ENCODE data around the gene GPRC5C.

Gene GPRC5C

DNA sequence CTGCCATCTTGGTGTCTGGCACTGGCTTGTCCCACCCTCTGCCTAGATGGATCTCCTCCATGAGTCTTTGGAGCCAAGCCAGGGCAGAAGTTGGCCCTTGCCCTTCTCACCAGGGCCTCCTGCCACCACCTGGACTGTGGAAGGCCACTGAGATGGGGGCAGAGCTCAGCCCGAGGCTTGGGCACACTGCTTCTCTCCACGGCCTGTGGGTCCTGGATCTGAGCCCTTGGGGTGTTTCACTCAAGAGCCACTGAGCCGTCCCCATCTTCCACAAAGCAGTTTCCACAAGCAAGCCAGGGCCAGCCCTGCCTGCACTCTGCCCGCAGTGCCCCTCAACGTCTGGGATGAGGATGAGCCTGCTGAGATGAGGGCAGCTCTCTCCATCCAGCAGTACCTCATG, 17.9 kb downstream of the GPRC5C start:
- no peak for TF ChIP-seq EP300 (IDR thresholded peaks at IDR 0.05; ENCODE audit: borderline replicate concordance)
- TF ChIP-seq, protein P1, sequence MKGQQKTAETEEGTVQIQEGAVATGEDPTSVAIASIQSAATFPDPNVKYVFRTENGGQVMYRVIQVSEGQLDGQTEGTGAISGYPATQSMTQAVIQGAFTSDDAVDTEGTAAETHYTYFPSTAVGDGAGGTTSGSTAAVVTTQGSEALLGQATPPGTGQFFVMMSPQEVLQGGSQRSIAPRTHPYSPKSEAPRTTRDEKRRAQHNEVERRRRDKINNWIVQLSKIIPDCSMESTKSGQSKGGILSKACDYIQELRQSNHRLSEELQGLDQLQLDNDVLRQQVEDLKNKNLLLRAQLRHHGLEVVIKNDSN (IDR thresholded peaks at IDR 0.05): no peak
- TF ChIP-seq TCF12 (IDR thresholded peaks at IDR 0.05; ENCODE audit: low read depth): no peak

DNA sequence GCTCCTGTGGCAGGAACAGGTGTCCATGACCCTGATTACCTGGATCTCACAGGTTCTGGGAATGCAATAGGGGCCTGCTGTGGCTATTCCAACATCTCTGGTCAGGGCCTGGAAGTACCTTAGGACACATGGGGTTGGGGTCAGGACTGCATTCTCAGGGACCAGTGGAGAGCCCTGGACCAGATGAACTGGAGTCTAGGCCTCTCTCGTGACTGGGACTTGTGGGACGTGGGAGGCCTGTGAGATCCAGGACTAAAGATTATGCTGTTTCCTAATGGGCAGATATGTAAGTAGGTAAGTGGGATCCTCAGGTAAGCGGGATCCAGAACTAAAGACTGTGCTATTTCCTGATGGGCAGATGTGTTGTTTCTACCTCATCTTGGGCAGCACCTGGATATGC, 18.3 kb downstream of the GPRC5C start:
- TF ChIP-seq RAD21 (IDR thresholded peaks at IDR 0.05; ENCODE audit: low read depth): no peak
- TF ChIP-seq, protein P2, sequence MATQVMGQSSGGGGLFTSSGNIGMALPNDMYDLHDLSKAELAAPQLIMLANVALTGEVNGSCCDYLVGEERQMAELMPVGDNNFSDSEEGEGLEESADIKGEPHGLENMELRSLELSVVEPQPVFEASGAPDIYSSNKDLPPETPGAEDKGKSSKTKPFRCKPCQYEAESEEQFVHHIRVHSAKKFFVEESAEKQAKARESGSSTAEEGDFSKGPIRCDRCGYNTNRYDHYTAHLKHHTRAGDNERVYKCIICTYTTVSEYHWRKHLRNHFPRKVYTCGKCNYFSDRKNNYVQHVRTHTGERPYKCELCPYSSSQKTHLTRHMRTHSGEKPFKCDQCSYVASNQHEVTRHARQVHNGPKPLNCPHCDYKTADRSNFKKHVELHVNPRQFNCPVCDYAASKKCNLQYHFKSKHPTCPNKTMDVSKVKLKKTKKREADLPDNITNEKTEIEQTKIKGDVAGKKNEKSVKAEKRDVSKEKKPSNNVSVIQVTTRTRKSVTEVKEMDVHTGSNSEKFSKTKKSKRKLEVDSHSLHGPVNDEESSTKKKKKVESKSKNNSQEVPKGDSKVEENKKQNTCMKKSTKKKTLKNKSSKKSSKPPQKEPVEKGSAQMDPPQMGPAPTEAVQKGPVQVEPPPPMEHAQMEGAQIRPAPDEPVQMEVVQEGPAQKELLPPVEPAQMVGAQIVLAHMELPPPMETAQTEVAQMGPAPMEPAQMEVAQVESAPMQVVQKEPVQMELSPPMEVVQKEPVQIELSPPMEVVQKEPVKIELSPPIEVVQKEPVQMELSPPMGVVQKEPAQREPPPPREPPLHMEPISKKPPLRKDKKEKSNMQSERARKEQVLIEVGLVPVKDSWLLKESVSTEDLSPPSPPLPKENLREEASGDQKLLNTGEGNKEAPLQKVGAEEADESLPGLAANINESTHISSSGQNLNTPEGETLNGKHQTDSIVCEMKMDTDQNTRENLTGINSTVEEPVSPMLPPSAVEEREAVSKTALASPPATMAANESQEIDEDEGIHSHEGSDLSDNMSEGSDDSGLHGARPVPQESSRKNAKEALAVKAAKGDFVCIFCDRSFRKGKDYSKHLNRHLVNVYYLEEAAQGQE (IDR thresholded peaks at IDR 0.05; ENCODE audit: low read depth): no peak
- TF ChIP-seq CREB1 (IDR thresholded peaks at IDR 0.05; ENCODE audit: low read depth): no peak

DNA sequence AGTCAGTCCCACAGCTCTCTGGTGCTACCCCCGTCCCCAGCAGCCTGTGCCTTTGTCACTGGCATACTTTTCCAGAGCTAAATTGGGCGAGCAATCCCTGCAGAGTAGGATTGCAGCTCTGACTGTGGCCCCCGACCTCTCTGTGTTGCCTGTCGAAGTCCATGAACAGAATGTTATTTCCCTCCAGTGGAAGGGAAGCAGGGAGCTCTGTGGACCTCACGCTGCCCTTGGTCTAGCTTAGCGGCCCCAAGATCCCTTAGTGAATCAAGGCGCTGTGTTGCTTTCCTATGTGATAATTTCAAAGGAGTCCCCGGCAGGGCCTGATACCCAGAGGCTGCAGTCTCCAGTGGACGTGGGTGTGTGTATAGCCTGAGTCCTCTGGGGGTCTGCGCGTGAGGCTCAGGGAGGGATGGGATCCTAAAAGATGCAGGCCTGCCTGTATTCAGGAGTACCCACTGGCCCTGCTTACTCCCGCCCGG, 19.1 kb downstream of the GPRC5C start:
- TF ChIP-seq CEBPB (IDR thresholded peaks at IDR 0.05): no peak
- TF ChIP-seq YY1 (IDR thresholded peaks at IDR 0.05; ENCODE audit: low read depth): no peak
- TF ChIP-seq, protein P3, sequence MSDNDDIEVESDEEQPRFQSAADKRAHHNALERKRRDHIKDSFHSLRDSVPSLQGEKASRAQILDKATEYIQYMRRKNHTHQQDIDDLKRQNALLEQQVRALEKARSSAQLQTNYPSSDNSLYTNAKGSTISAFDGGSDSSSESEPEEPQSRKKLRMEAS (IDR thresholded peaks at IDR 0.05): no peak
- no peak for TF ChIP-seq TEAD4 (IDR thresholded peaks at IDR 0.05)
- no peak for TF ChIP-seq TCF12 (IDR thresholded peaks at IDR 0.05; ENCODE audit: low read depth)
- no peak for TF ChIP-seq EP300 (IDR thresholded peaks at IDR 0.05; ENCODE audit: borderline replicate concordance)
- TF ChIP-seq, protein P1 (IDR thresholded peaks at IDR 0.05): no peak
- TF ChIP-seq TAF1 (IDR thresholded peaks at IDR 0.05; ENCODE audit: low read depth): no peak
- TF ChIP-seq CREB1 (IDR thresholded peaks at IDR 0.05; ENCODE audit: low read depth): no peak
- TF ChIP-seq NFIC (IDR thresholded peaks at IDR 0.05): no peak
- no peak for TF ChIP-seq EGR1 (IDR thresholded peaks at IDR 0.05)
- TF ChIP-seq RAD21 (IDR thresholded peaks at IDR 0.05; ENCODE audit: low read depth): no peak
- no peak for TF ChIP-seq FOXM1 (IDR thresholded peaks at IDR 0.05; ENCODE audit: borderline replicate concordance, low read depth)
- TF ChIP-seq, protein P2 (IDR thresholded peaks at IDR 0.05; ENCODE audit: low read depth): no peak
- TF ChIP-seq ZBTB7A (IDR thresholded peaks at IDR 0.05; ENCODE audit: low read depth): no peak

DNA sequence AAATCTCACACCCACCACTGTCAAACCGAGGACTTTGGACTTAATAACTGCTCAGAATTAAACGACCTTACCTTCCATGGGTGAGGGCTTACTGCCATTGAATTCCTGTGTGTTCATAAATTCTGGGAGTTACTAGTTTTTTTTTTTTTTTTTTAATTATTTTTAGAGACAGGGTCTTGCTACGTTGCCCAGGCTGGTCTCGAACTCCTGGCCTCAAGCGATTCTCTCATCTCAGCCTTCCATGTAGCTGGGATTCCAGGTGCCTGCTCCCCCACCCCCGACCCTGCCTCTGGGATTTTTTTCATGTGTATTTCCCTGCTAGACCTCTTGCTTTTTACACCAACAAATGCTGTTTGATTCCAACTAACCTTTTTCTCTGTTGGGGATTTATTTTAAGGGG, 19.7 kb downstream of the GPRC5C start:
- TF ChIP-seq, protein P3 (IDR thresholded peaks at IDR 0.05): no peak
- TF ChIP-seq, protein P1 (IDR thresholded peaks at IDR 0.05): no peak
- no peak for TF ChIP-seq CREB1 (IDR thresholded peaks at IDR 0.05; ENCODE audit: low read depth)

DNA sequence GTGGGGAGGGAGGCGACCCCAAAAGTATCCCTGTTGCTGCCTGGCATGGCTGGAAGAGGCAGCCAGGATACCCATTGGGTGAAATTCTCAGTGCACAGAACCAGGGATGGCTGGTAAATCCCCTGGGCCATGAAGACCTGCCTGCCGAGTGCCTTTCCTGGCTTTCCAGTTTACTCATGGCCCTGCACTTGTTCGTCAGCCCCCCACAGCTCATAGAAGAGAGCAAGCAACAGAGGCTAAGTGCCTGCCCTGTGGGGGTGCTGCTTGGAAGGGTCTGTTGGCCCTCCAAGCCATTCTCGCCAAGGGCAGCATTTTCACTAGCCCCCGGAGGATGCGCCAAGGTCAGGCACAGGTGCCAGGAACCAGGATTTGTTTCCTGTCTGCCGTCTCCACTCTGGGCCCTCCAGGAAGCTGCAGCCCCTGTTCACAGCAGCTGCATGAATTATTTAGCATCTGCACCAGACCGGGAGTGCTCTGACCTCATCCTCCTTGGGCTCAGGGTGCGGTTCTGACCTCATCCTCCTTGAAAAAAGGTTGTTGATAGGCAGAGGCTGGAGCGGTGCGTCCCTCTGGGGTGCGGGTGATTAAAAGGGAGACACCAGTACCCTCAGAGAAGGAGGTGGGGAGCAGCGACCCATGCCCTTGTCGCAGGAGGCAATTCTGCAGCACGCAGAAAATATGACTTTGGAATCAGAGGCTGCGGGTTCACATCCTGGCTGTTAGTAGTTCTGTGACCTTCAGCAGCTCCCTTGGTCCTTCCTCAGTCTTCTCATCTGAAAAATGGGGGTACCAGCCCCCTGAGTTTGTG, 20.3 kb downstream of the GPRC5C start:
- TF ChIP-seq TCF12 (IDR thresholded peaks at IDR 0.05; ENCODE audit: low read depth) (no peak), EP300 (IDR thresholded peaks at IDR 0.05; ENCODE audit: borderline replicate concordance) (no peak), ZBTB7A (IDR thresholded peaks at IDR 0.05; ENCODE audit: low read depth) (no peak), CEBPB (IDR thresholded peaks at IDR 0.05) (no peak), TAF1 (IDR thresholded peaks at IDR 0.05; ENCODE audit: low read depth) (no peak), EGR1 (IDR thresholded peaks at IDR 0.05) (no peak), CREB1 (IDR thresholded peaks at IDR 0.05; ENCODE audit: low read depth) (no peak), RAD21 (IDR thresholded peaks at IDR 0.05; ENCODE audit: low read depth) (no peak), TEAD4 (IDR thresholded peaks at IDR 0.05) (no peak), NFIC (IDR thresholded peaks at IDR 0.05) (no peak), FOXM1 (IDR thresholded peaks at IDR 0.05; ENCODE audit: borderline replicate concordance, low read depth) (no peak), YY1 (IDR thresholded peaks at IDR 0.05; ENCODE audit: low read depth) (no peak)
- TF ChIP-seq, protein P2 (IDR thresholded peaks at IDR 0.05; ENCODE audit: low read depth): no peak
- TF ChIP-seq, protein P3 (IDR thresholded peaks at IDR 0.05): no peak
- TF ChIP-seq, protein P1 (IDR thresholded peaks at IDR 0.05): no peak

Data from Ishikawa (cell line).